NOMO-1 treated with dmso at 0.1 percent for 144 hours (cell line): ENCODE data around the gene EXOC3L1.

Experiments
- DNase-seq: peaks from one replicate; lab custom pipeline; 2025; ENCODE audit not compliant: unreplicated experiment; lab: John Stamatoyannopoulos, UW

EXOC3L1 gene, protein sequence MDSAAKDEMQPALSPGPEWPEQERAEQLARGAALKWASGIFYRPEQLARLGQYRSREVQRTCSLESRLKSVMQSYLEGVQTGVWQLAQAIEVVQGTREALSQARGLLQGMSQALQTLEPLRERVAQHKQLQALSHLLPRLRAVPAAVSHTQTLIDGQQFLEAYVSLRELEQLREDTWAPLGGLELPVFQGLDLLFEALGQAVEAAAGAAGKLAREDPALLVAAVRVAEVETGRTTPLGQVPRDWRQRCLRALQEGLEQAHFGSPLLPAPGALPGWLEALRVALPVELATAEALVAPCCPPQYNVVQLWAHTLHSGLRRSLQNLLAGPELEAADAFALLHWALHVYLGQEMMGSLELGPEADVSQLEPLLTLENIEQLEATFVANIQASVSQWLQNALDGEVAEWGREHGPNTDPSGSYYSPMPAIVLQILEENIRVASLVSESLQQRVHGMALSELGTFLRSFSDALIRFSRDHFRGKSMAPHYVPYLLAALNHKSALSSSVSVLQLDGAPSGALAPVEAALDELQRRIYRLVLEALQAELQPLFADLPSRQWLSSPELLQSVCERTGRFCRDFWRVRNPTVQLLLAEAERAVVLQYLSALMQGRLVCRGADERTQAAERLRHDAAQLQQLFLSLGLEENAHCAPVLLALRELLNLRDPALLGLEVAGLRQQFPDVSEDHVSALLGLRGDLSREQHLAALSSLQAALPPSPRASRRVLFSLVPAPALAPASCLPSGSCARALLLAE

GRCh38 chr16:67190041-67190440 lies at the start of gene EXOC3L1:
EXOC3L1 (minus strand) TSS chr16:67190136; CDS start chr16:67189676, 460 bp downstream.
- DNase-seq, result no peak

DNA sequence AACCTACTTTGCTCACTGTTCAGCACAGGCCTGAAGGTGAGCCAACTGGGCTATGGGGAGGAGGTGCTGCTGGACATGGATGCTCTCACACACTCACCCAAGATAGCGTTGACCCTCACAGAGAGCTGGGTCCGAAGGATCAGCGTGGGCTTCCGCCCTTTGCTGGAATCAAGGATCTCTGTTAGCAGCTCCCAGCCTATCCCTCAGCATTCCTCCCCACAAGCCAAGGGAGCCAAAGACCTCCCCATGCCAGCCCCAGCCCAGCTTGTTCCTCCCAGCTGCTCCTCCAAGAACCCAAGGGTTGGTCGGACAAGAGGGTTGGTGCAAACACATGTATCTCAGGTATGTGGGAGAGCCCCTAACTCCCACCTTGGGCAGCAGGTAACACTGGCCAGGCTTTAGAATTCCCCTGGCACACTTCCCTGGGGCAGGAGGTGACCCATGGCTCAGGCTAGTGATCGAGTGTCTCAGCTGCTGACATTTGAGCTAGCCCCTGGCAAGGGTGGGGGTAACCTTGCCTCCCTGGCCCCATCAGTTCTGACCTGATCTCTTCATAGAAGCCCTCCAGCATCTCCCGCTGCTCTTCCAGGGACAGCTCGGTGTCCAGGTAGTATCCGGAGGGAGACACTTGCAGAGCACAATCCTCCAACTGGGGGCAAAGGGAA lies 49.0 kb upstream of the EXOC3L1 start:
- no peak for DNase-seq

GRCh38 chr16:67238278-67238575 lies 48.3 kb upstream of the EXOC3L1 start:
- DNase-seq, result no peak

- no peak for DNase-seq
Observed at GRCh38 chr16:67237396-67238277, 47.7 kb upstream of the EXOC3L1 start.

- no peak for DNase-seq
Observed at GRCh38 chr16:67236563-67237395, 46.8 kb upstream of the EXOC3L1 start.

DNA sequence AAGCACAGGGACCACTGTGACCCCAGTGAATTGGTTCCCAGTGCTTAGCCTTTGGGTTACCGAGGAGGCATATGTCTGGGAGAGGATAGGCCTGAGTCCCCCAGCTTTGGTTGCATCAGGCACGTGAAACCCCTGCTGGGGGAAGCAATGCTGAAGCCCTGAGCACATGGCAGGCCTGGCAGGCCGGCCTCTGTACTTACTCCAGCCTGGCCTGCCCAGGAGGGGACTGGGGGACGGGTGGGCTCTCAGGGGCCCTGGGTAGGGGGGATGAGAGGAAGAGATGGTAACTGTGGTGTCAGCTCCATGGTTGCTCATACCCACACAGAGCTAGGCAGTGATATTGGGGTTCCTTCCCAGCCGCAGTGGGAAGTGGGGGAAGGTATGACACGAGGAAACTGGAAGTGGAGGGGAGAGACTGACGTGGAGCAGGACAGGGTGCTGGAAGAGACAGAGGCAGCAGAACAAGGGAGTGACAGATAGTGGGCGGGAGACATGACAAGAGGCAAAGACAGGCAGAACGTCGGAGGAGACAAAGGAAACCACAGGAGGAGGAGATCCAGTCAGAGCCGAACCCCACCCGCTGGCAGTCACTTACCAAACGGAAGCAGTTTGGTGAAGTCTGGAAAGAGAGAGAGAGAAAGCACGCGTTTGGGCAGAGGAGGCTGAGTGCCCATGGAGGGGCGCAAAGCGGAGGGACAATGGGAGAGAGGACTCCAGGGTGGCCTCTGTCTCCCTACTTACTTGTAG lies 46.1 kb upstream of the EXOC3L1 start:
- no peak for DNase-seq

DNA sequence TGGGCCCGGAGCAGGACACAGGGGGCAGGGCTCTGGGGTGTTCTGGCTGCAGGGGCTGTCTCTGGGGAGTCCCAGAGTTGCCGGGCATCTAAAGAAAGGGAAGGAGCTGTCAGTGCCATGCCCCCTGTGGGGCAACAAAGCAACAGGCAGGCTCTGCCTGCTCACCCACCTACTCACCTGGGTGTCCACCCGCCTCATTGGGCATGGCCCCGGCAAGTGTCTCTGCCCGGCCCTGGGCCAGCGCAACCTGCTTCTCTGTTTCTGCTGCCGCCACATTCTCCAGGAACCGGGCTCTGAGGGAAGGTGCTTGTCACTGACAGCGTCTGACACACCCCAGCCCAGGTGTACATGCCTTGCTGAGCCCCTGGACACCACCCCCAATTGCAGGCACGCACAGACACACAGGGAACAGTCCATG lies 44.3 kb upstream of the EXOC3L1 start:
- DNase-seq, result no peak

DNA sequence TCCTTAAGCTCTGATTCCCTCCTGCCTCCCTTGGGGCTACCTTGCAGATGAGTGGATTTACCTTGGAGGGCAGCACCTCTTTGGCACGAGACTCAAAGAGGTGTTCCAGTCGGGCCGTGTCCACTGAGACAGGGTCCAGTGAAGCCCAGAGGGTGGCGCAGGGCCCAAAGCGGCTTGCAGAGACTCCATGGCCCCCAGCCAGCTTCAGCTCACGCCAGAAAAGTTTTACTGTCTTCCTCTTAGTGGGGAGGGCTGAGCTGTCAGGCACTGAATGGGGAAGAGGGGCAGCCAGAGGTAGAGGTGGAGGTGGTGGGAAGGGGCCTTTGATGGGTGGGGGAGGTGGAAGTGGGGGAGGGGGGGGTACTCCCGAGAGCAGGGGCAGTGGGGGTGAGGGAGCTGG lies 43.7 kb upstream of the EXOC3L1 start:
- no peak for DNase-seq

DNA sequence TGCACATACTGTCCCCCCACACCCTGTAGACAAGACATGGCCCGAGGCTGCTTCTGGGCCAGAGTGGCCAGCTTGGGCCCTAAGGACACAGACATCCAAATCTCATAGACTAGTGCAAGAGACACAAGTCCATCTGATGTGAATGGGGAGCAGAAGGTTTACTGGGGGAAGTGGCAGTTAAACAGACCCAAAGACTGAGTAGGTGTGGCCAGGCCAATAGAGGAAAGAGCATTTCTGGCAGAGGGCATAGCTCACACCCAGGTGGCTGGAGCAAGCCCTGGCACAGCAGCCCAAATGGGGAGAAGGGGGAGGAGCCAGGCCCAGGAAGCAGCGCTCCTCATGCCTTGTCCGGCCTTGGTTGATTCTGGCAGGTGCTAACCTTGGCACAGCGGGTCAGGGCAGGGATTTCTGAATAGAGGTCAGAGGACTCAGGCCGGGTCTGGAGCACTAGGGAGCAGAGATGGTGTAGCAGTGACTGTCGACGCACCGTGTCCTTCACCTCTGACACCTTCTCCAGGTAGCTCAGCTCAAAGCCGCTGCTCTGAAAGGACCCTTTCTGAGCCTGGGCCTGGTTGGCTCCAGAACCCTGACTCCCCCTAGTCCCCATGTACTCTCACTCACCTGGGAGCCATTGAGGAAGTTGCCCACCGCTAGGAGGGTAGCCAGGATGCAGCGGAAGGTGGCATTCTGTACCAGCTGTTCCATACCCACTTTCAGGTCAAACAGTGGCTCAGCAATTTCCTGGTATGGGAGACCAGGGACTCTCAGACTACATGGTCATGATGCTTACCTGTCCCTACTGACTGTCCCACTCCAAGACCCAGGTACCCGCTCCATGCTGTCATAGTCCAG lies 41.1 kb upstream of the EXOC3L1 start:
- no peak for DNase-seq

- DNase-seq, result no peak
Observed at GRCh38 chr16:67229906-67230808, 40.2 kb upstream of the EXOC3L1 start.

DNA sequence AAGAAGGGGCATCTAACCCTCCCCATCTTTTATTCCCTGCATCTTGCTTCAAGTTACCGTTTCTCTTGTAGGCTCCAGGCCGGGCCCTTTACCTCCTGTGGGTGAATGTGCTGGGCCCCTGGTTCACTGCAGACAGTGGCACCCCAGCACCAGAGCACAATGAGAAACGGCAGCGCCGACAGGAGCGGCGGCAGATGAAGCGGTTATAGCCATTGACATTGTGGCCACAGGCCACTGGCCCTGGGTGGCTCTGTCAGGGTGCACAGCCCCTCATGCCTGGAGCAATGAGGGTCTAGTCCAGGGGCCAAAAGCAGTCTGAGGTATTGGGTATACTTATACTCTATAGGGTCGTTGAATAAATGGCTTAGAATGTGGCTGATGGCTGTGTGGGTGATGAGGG lies 39.0 kb upstream of the EXOC3L1 start:
- DNase-seq, result no peak

DNA sequence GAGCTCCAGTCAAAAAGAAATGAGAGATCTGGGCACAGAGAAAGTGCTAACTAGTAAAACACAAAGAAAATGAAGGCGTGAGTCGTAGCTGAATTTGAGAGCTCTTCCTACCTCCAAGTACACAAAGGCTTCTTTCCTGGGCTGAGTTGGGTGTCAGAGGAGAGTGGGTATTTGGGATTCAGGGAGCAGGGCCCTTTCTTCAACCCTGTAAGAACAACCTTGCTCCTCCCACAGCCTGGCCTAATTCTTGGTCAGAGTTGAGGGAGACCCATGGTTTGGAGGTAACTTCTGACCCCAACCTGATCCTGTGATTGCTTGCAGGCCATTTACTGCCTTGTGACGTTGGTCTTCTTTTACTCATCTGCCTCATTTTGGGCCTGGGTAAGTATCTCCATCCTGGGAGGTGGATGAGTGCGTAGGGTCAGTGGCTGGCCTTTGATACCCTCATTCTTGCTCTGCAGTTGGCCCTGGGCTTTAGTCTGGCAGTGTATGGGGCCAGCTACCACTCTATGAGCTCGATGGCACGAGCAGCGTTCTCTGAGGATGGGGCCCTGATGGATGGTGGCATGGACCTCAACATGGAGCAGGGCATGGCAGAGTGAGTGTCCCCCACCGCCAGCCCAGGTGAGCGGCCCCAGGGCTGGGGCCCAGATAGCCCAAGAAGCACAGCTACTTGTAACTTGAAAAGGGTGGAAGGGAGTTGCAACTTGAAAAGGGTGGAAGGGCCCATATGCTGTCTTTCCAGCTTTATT lies 38.3 kb upstream of the EXOC3L1 start:
- no peak for DNase-seq

- no peak for DNase-seq
Observed at GRCh38 chr16:67227567-67227921, 37.6 kb upstream of the EXOC3L1 start.

- peak; percentile 97 for DNase-seq
Observed at GRCh38 chr16:67226804-67227566, 37.0 kb upstream of the EXOC3L1 start, which contains the start of gene TMEM208. TMEM208 (plus strand) TSS chr16:67227130; CDS start chr16:67227219, 89 bp downstream.

DNA sequence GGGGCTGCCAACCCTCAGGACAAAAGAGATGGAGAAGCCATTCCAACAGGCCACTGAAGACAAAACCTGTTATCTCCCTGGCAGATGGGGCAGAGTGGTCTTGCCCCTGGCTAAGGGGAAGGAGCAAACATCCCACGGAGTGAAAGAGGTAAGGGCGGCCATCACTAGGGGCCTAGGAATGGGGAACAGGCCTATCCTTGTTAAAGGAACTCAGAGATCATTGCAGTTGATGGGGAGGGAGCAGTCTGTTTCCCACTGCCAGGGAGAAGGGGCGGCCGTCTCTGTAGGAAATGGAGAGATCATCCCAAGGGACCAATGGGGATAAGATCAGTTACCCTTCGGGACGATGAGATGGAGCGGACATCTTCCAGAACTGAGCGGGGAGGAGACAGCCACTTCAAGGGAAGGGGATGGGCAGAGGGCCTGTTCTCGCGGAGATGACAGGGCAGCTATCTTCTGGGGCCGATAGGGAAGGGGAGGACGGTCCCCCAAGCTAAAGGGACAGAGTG lies 36.4 kb upstream of the EXOC3L1 start:
- no peak for DNase-seq

DNA sequence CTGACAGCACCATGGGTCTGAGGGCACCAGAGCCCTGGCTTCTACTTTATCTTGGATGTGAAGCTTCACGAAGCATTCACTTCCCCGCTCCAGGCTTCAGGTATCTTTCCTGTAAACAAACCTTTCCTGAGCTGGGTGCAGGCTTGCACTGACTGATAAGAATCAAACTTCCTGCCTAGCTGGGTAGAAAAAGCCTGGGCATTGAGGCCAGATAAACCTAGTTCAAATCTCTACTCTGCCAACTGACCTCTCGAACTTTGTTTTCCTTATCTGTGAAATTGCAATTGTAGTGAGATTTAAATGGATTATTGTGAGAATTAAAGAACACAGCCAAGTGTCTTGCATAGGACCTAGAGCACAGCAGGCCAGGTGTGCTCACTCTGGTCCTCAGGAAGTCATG lies 34.1 kb upstream of the EXOC3L1 start:
- DNase-seq, result no peak
